Left ventricle myocardium superior (tissue), 1 donor: ENCODE measurements around the gene EAF2. TPM values are rescaled to one million over a fixed set of nuclear protein-coding genes. Genes with fewer than 3 reads are reported as not detected.
A peak's percentile ranks its signal among the peaks of the same experiment; 100 is the strongest.
"Not testable (repeated sequence)": the region's sequence is repeated elsewhere in the genome, so short reads cannot be mapped to it uniquely, and the experiment has no call there.

Experiments
- ATAC-seq: fragments of 200-7000 bp; cut with Tn5 transposase; one replicate; pipeline ENCODE4 v1.9.1; 2020; ENCODE audit warnings: mild to moderate bottlenecking, moderate library complexity
- DNase-seq: peaks from one replicate; pipeline ENCODE4 v3.0.0-alpha.2; 2020
- intact Hi-C: fragments of 100-400 bp; cut with micrococcal nuclease; formaldehyde crosslinking; loops from one replicate; pipeline ENCODE4 v1.11.0; 2022
- total RNA-seq: library from RNA; stranded (reverse); fragmentation: NEBNext Ultra II Directional; extraction: Animal tissue kit (Norgen Biotek cat#: 25700); gene quantifications from one replicate; pipeline ENCODE4 v1.2.1, GENCODE V29; 2021
- donor health status: DM: no; HTN: yes; CAD: no; lungs with severe emphysema.

The EAF2 gene
- total RNA-seq, 1 donor from 2014 or later, result 3.5 TPM

DNA sequence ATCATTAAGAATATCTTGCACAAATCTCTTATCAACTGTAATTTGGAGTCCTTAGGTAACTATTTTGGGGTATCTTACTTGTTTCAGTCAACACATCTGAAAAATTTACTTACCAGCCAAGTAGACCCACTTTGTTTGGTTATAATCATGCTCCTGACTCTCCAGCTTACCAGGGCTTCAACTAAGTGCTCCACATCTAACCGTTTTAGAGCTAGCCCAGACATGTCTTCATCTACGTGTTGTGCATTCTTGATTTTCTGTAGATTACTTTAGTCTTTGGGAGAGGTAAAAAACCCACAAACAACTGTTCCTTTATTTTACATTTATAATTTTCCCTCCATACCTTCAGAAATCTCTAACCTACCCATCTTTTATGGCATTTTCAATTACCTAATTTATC, 17.2 kb downstream of the EAF2 start:
- ATAC-seq (no peak), DNase-seq (no peak)
- intact Hi-C loops, result no loop called here

GRCh38 chr3:121855555-121855954, 20.5 kb downstream of the EAF2 start:
- DNase-seq (no peak), ATAC-seq (no peak)
- intact Hi-C loops, result no loop called here

GRCh38 chr3:121857778-121858177, 22.8 kb downstream of the EAF2 start:
- intact Hi-C loops, ATAC-seq, DNase-seq: not testable (repeated sequence)

DNA sequence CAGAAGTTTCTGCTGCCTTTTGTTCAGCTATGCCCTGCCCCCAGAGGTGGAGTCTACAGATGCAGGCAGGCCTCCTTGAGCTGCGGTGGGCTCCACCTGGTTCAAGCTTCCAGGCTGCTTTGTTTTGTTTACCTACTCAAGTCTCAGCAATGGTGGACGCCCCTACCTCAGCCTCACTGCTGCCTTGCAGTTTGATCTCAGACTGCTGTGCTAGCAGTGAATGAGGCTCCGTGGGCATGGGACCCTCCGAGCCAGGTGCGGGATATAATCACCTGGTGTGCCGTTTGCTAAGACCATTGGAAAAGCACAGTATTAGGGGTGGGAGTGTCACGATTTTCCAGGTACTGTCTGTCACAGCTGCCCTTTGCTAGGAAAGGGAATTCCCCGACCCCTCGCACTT, 28.2 kb downstream of the EAF2 start:
- ATAC-seq, intact Hi-C loops, DNase-seq: not testable (repeated sequence)

- DNase-seq (no peak), ATAC-seq (no peak)
- intact Hi-C loops, result no loop called here
Observed at GRCh38 chr3:121863801-121864200, 28.8 kb downstream of the EAF2 start.

GRCh38 chr3:121869736-121870135, 34.7 kb downstream of the EAF2 start:
- ATAC-seq (no peak), DNase-seq (no peak)
- intact Hi-C loops, result no loop called here

DNA sequence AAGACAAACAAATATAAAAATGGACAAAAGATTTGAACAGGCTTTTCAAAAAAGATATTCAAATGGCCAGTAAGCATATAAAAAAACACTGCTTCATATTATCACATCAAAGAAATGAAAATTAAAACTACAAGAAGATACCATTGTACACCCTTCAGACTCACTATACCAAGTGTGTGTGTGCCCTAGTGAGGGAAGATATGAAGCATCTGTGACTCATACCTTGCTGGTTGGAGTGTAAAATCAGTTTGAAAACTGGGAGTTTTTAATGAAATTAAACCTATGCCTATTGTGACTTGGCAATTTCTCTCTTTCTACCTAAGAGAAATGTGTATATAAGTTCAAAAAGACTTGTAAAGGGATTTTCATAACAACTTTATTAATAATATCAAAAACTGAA, 35.7 kb downstream of the EAF2 start:
- intact Hi-C loops, result no loop called here
- no peak for ATAC-seq
- no peak for DNase-seq

- DNase-seq (no peak), ATAC-seq (no peak)
- intact Hi-C loops, result no loop called here
Observed at GRCh38 chr3:121871430-121871829, 36.4 kb downstream of the EAF2 start.

DNA sequence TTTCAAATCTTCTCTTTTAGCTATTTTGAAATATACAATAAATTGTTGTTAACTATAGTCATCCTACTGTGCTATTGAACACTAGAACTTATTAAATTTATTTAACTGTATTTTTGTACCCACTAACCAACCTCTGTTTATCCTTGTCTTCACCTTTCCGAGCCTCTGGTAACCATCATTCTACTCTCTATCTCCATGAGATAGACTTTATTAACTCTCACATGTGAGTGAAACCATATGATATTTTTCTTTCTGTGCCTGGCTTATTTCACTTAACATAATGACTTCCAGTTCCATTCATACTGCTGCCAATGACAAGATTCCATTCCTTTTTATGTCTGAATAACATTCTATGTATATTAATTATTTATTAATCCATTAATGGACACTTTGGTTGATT, 43.4 kb downstream of the EAF2 start:
- no peak for DNase-seq
- no peak for ATAC-seq

GRCh38 chr3:121883507-121883906, 48.5 kb downstream of the EAF2 start:
- DNase-seq (no peak), ATAC-seq (no peak)
- intact Hi-C loops, result no loop called here

More for the DNA sequence above, 43.4 kb downstream of the EAF2 start:
- intact Hi-C loops, result no loop called here

DNA sequence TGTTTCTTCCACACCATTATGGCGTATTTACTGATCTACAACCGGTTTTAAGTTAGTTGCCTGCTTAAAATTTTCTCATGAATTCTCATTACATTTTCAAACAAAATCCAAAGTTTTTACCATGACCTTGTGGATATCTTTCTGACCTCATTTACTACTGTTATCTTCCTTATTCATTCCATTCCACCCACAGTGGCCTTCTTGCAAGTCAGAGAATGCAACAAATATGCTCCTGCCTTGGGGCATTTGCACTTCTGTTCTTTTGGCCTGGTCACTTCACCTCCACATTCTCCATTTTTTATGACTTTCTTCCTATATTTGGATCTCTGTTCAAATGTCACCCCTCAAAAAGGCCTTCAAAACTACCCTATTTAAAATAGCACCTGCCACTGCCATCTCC, 50.4 kb downstream of the EAF2 start:
- DNase-seq (no peak), ATAC-seq (no peak)
- intact Hi-C loops, result no loop called here

DNA sequence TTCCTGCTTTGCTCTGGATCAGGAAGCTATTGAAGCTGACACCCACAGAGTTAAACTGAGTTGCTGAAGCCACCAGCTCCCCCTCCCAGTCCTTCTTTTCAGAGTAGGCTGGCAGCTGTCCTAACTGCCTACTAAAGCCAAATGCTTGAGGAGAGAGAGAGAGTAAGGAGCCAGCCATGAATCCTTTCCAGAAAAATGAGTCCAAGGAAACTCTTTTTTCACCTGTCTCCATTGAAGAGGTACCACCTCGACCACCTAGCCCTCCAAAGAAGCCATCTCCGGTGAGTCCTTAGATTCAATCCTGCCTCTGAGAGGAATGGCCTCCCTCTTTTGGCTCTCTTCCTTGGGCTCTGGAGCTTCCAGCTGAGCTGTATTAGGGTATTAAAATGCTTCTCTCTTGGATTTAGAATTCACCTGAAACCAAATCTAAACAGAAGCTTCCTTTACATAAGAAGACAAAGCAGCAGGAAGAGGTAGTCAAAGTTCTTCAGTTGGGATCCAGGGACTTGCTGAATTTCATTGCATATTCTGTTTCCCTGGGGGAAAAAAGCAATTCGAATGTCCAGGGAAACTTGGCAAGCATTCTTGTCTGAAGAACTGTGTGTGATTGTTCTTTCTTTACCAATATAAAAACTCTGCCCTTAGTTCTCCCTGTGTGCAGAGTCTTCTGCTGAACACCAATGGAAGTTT, 59.4 kb downstream of the EAF2 start, which contains the start of gene SLC15A2:
SLC15A2 (plus strand) TSS at position 101 of the 690 bp plus-strand sequence; CDS start at position 177, 76 bp downstream.
- intact Hi-C loops, result no loop called here
- DNase-seq (peak; percentile 30), ATAC-seq (peak; percentile 94)

DNA sequence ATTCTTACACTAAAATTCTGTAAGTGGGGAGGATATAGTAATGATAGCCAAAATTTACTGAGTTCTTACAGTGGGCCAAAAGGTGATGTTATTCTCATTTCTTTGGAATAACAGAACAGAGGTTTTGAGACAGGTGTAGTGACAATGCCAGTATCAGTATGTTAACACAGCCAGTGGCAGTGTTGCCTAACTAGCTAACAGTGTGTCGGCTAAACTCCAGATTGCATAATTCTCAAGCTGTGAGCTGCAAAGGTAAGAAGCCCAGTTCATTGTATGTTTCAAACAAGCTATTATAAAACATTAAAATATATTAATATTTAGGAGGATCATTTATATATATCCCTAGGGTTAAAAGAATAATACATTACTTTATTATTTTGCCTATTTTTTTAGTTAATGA, 60.1 kb downstream of the EAF2 start:
- ATAC-seq (peak; percentile 85), DNase-seq (no peak)
- intact Hi-C loops, result no loop called here

DNA sequence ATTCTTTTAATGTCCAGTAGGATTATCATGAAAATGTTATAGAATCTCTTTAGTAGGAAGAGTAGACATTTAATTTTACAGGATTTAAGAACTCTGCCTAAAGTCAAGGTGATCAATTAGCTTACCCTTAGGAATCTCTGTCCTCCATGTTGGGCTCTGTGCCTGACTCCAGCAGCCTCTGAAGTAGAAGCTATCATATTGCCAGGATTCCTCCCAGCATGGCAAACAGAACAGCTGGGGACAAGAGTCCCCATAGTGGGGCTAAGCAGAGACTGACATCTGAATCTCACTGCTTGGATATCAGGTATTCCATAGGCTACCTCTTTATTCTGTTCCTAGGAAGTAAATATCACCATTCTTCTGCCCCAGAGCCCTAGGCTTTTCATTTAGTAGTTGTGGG, 60.7 kb downstream of the EAF2 start:
- DNase-seq (no peak), ATAC-seq (no peak)
- intact Hi-C loops, result no loop called here

GRCh38 chr3:121896823-121897222, 61.8 kb downstream of the EAF2 start:
- ATAC-seq (no peak), DNase-seq (no peak)
- intact Hi-C loops, result no loop called here

- DNase-seq, result no peak
- ATAC-seq, result no peak
- intact Hi-C loops, result no loop called here
Observed at GRCh38 chr3:121897296-121897695, 62.3 kb downstream of the EAF2 start.

DNA sequence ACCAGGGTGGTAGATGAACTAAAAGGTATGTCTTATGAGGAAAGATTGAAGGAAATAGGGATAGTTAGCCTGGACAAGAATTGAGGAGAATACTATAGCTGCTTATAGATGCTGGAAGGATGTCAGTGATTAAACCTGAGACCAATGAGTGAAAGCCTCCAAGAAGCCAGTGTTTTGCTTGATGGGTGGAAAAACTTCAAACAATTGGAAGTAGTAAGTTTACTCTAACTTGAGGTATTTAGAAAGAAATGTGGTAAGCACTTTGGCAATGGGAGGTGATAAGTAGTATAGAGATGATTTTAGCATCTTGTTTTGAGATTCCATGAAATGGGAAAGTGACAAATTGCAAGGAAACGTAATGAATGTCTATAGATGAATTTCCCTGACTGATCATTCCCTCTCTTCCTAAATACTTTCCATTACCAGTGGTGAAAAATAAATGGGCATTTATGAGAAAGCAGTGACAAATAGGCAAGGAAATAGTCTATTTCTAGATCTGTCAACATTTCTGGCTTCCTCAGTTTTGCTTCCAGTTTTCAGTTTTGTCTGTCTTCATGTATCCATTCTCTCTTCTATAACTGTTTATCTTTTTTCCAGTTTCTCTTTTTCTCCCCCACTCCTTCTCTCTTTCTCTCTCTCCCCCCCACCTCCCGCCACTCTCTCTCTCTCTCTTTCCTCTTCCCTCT, 78.4 kb downstream of the EAF2 start:
- no peak for ATAC-seq
- no peak for DNase-seq
- intact Hi-C loops, result no loop called here

- DNase-seq (no peak), ATAC-seq (peak; percentile 38)
- intact Hi-C loops, result no loop called here
Observed at GRCh38 chr3:121914081-121914998, 79.3 kb downstream of the EAF2 start.

- DNase-seq (no peak), ATAC-seq (no peak)
- intact Hi-C loops, result no loop called here
Observed at GRCh38 chr3:121916189-121916588, 81.2 kb downstream of the EAF2 start.
